ENCODE measurements around the gene PPP2R2C. TPM values are rescaled to one million over a fixed set of nuclear protein-coding genes. Genes with fewer than 3 reads are reported as not detected.

The PPP2R2C gene
- polyA plus RNA-seq, 1 donor (not counting 4 experiments of a cell fraction or from before 2014, with no cell fraction given) = 12.3 TPM

- H3K9me3 ChIP-seq (ENCODE audit: control insufficient read depth, low read depth, low read length) = no peaks in the 10 kb centered on the region
- no peak overlapping the region for H3K27ac ChIP-seq (ENCODE audit: control insufficient read depth, insufficient read depth, low read length)
- no peak for FAIRE-seq
- no peak for TF ChIP-seq CTCF (optimal IDR thresholded peaks at IDR 0.05 in 1 of 3, IDR thresholded peaks at IDR 0.05 in 1 of 3, conservative IDR thresholded peaks at IDR 0.05 in 1 of 3; ENCODE audit: extremely low read depth in 1 of 3, insufficient read depth in 2 of 3, low read length in 3 of 3)
- no peak for TF ChIP-seq EZH2 (IDR thresholded peaks at IDR 0.05; ENCODE audit: low read length)
- no peaks in the 10 kb centered on the region for H3K9me1 ChIP-seq (ENCODE audit: control insufficient read depth, extremely low read depth, insufficient read depth, low read length)
- dilution Hi-C loops (cut with MboI; ENCODE audit: extremely low pct_ligation_motif_present, low sequenced_read_pairs) = no loop called here
- no peak overlapping the region for H2AFZ ChIP-seq (ENCODE audit: control insufficient read depth, low read length)
- no peaks in the 10 kb centered on the region for H3K4me1 ChIP-seq (ENCODE audit: control insufficient read depth, extremely low read depth, insufficient read depth, low read length)
- no peak overlapping the region for H3K4me3 ChIP-seq (ENCODE audit: control insufficient read depth in 2 of 3, extremely low read depth in 1 of 3, insufficient read depth in 2 of 3, low read depth in 1 of 3, low read length in 3 of 3)
- no peak overlapping the region for H3K4me2 ChIP-seq (ENCODE audit: control insufficient read depth, extremely low read depth, insufficient read depth, low read depth, low read length)
- H3K79me2 ChIP-seq (ENCODE audit: control insufficient read depth, insufficient read depth, low read length) = no peaks in the 10 kb centered on the region
- no peak overlapping the region for H3K9ac ChIP-seq (ENCODE audit: control insufficient read depth, extremely low read depth, insufficient read depth, low read length)
- no peaks in the 10 kb centered on the region for H3K27me3 ChIP-seq (ENCODE audit: control insufficient read depth, extremely low read depth, insufficient read depth, low read length)
- H4K20me1 ChIP-seq (ENCODE audit: control insufficient read depth, extremely low read depth, insufficient read depth, low read length) = no peaks in the 10 kb centered on the region
- DNase-seq (ENCODE audit: low read depth, low spot score) = no peak
- H3K36me3 ChIP-seq (ENCODE audit: control insufficient read depth in 2 of 2, extremely low read depth in 1 of 2, insufficient read depth in 2 of 2, low read length in 2 of 2) = no peaks in the 10 kb centered on the region
Measured at GRCh38 chr4:6402566-6403399, 69.6 kb downstream of the PPP2R2C start.

GRCh38 chr4:6401797-6402196 lies 70.6 kb downstream of the PPP2R2C start:
- Histone ChIP-seq H2AFZ (ENCODE audit: control insufficient read depth, low read length) (no peak overlapping the region), H3K4me1 (ENCODE audit: control insufficient read depth, extremely low read depth, insufficient read depth, low read length) (no peaks in the 10 kb centered on the region), H3K36me3 (ENCODE audit: control insufficient read depth in 2 of 2, extremely low read depth in 1 of 2, insufficient read depth in 2 of 2, low read length in 2 of 2) (no peaks in the 10 kb centered on the region), H3K9me1 (ENCODE audit: control insufficient read depth, extremely low read depth, insufficient read depth, low read length) (no peaks in the 10 kb centered on the region), H3K9ac (ENCODE audit: control insufficient read depth, extremely low read depth, insufficient read depth, low read length) (no peak overlapping the region), H3K27ac (ENCODE audit: control insufficient read depth, insufficient read depth, low read length) (no peak overlapping the region), H3K9me3 (ENCODE audit: control insufficient read depth, low read depth, low read length) (no peaks in the 10 kb centered on the region), H3K27me3 (ENCODE audit: control insufficient read depth, extremely low read depth, insufficient read depth, low read length) (no peaks in the 10 kb centered on the region), H3K4me3 (ENCODE audit: control insufficient read depth in 2 of 3, extremely low read depth in 1 of 3, insufficient read depth in 2 of 3, low read depth in 1 of 3, low read length in 3 of 3) (no peak overlapping the region), H3K79me2 (ENCODE audit: control insufficient read depth, insufficient read depth, low read length) (no peaks in the 10 kb centered on the region), H4K20me1 (ENCODE audit: control insufficient read depth, extremely low read depth, insufficient read depth, low read length) (no peaks in the 10 kb centered on the region), H3K4me2 (ENCODE audit: control insufficient read depth, extremely low read depth, insufficient read depth, low read depth, low read length) (no peak overlapping the region)
- FAIRE-seq (no peak), DNase-seq (ENCODE audit: low read depth, low spot score) (no peak)
- no peak for TF ChIP-seq CTCF (optimal IDR thresholded peaks at IDR 0.05 in 1 of 3, IDR thresholded peaks at IDR 0.05 in 1 of 3, conservative IDR thresholded peaks at IDR 0.05 in 1 of 3; ENCODE audit: extremely low read depth in 1 of 3, insufficient read depth in 2 of 3, low read length in 3 of 3)
- no peak for TF ChIP-seq EZH2 (IDR thresholded peaks at IDR 0.05; ENCODE audit: low read length)
- dilution Hi-C loops (cut with MboI; ENCODE audit: extremely low pct_ligation_motif_present, low sequenced_read_pairs) = no loop called here
